IMR-90 (cell line): ENCODE measurements around the gene PPP1R9A. TPM values are rescaled to one million over a fixed set of nuclear protein-coding genes. Genes with fewer than 3 reads are reported as not detected.

ENCODE experiments used
- ATAC-seq: fragments of 200-7000 bp; cut with Tn5 transposase; 2 replicates; pipeline ENCODE4 v1.9.1; 2020; ENCODE audit warnings: low read depth, mild to moderate bottlenecking, moderate library complexity
- BruUV-seq: library from RNA; stranded (reverse); fragments of 400-500 nt; replicated peaks from 2 replicates; lab custom pipeline; 2021; lab: Mats Ljungman, UMichigan
- CTCF ChIA-PET: fragments of 300-600 bp; formaldehyde crosslinking; extraction: SDS; loops from one replicate; lab custom pipeline; 2021; ENCODE audit warnings: antibody characterized with exemption; lab: Yijun Ruan, JAX
- POLR2A ChIA-PET: fragments of 300-600 bp; sonication (Branson Sonifier 250); formaldehyde crosslinking; loops from one replicate; lab custom pipeline; 2022; ENCODE audit warnings: antibody characterized with exemption; ENCODE audit not compliant: unreplicated experiment; lab: Charles Lee
- DNase-seq: peaks from one replicate; pipeline ENCODE4 v3.0.0; 2013
- H2AFZ ChIP-seq: replicated peaks from 2 replicates; pipeline ENCODE3; 2013; ENCODE audit warnings: low read length, mild to moderate bottlenecking; ENCODE audit not compliant: poor library complexity
- H2AK5ac ChIP-seq: 2 replicates; pipeline ENCODE4 v1.6.1; 2013; ENCODE audit warnings: low read depth, low read length, inconsistent platforms
- H2AK9ac ChIP-seq: replicated peaks from 2 replicates; pipeline ENCODE3; 2013; ENCODE audit warnings: mild to moderate bottlenecking, low read depth, low read length, moderate library complexity; ENCODE audit not compliant: poor library complexity
- H2BK120ac ChIP-seq: 2 replicates; pipeline ENCODE4 v1.6.1; 2013; ENCODE audit warnings: low read depth, low read length, inconsistent platforms
- H2BK15ac ChIP-seq: 3 replicates; pipeline ENCODE4 v1.6.1; 2013; ENCODE audit warnings: low read depth, low read length, inconsistent platforms
- H2BK20ac ChIP-seq: 2 replicates; pipeline ENCODE4 v1.6.1; 2013; ENCODE audit warnings: low read depth, mild to moderate bottlenecking, inconsistent platforms, low read length, moderate library complexity
- H2BK5ac ChIP-seq: 2 replicates; pipeline ENCODE4 v1.6.1; 2013; ENCODE audit warnings: mild to moderate bottlenecking, low read depth, low read length, inconsistent platforms; ENCODE audit not compliant: poor library complexity, severe bottlenecking
- H3K14ac ChIP-seq: replicated peaks from 2 replicates; pipeline ENCODE4 v1.6.1; 2013; ENCODE audit warnings: low read depth, low read length, inconsistent platforms
- H3K18ac ChIP-seq: 2 replicates; pipeline ENCODE4 v1.6.1; 2013; ENCODE audit warnings: low read depth, low read length, control low read depth
- H3K23ac ChIP-seq: 2 replicates; pipeline ENCODE4 v1.6.1; 2013; ENCODE audit warnings: low read depth, low read length, inconsistent platforms
- H3K27ac ChIP-seq: 2 replicates; pipeline ENCODE4 v1.5.1; 2013; ENCODE audit warnings: mild to moderate bottlenecking, control low read depth, low read length; ENCODE audit not compliant: insufficient read depth
- H3K27me3 ChIP-seq: 2 replicates; pipeline ENCODE4 v1.6.1; 2013; ENCODE audit warnings: low read length; ENCODE audit not compliant: control insufficient read depth, insufficient read depth
- H3K36me3 ChIP-seq: 2 replicates; pipeline ENCODE4 v1.6.1; 2013; ENCODE audit warnings: low read length, mixed read lengths; ENCODE audit not compliant: control insufficient read depth, insufficient read depth
- H3K4ac ChIP-seq: 2 replicates; pipeline ENCODE4 v1.6.1; 2013; ENCODE audit warnings: low read depth, low read length, inconsistent platforms
- H3K4me1 ChIP-seq: 2 replicates; pipeline ENCODE4 v1.6.1; 2013; ENCODE audit warnings: low read length, mixed read lengths; ENCODE audit not compliant: control insufficient read depth, insufficient read depth
- H3K4me2 ChIP-seq: 2 replicates; pipeline ENCODE4 v1.6.1; 2013; ENCODE audit warnings: low read depth, mild to moderate bottlenecking, control low read depth, low read length, moderate library complexity
- H3K4me3 ChIP-seq: 2 replicates; pipeline ENCODE4 v1.5.1; 2013; ENCODE audit warnings: low read depth, mild to moderate bottlenecking, control low read depth, low read length, moderate library complexity; ENCODE audit not compliant: insufficient read depth
- H3K56ac ChIP-seq: 2 replicates; pipeline ENCODE4 v1.6.1; 2013; ENCODE audit warnings: low read length, inconsistent platforms; ENCODE audit not compliant: insufficient read depth; ENCODE audit errors: extremely low read depth
- H3K79me1 ChIP-seq, 2 experiments: 2 replicates each; pipeline ENCODE4 v1.6.1; 2013; ENCODE audit warnings: low read length in 2 of 2, inconsistent platforms in 1 of 2, low read depth in 1 of 2
- H3K9ac ChIP-seq: 2 replicates; pipeline ENCODE4 v1.6.1; 2013; ENCODE audit warnings: low read depth, low read length, control low read depth
- H3K9me1 ChIP-seq: 2 replicates; pipeline ENCODE4 v1.6.1; 2013; ENCODE audit warnings: low read length, inconsistent platforms; ENCODE audit not compliant: insufficient read depth
- H3K9me3 ChIP-seq: 2 replicates; pipeline ENCODE4 v1.6.1; 2013; ENCODE audit warnings: low read length; ENCODE audit not compliant: control insufficient read depth, insufficient read depth
- H4K20me1 ChIP-seq: 2 replicates; pipeline ENCODE4 v1.6.1; 2013; ENCODE audit warnings: low read length, inconsistent platforms; ENCODE audit not compliant: insufficient read depth
- H4K5ac ChIP-seq: 2 replicates; pipeline ENCODE4 v1.6.1; 2013; ENCODE audit warnings: mild to moderate bottlenecking, low read depth, low read length, control low read depth
- H4K8ac ChIP-seq, 2 experiments: 2 replicates each; pipeline ENCODE4 v1.6.1; 2013; ENCODE audit warnings: low read depth in 2 of 2, low read length in 2 of 2, control low read depth in 1 of 2, inconsistent platforms in 1 of 2
- H4K91ac ChIP-seq: 2 replicates; pipeline ENCODE4 v1.6.1; 2013; ENCODE audit warnings: low read depth, low read length, inconsistent platforms; ENCODE audit not compliant: insufficient read depth
- MAZ ChIP-seq: IDR thresholded peaks from 2 replicates; pipeline ENCODE4 v1.6.1; 2012; ENCODE audit warnings: low read depth, mild to moderate bottlenecking, low read length, improper control_type of control experiment, moderate library complexity, borderline replicate concordance
- WGBS, 2 experiments: methylation state at CpG; one replicate each; pipeline versions ENCODE4 v1.1.5 to v1.1.7; 2013; ENCODE audit warnings: missing lambda C conversion rate in 2 of 2; ENCODE audit not compliant: insufficient read length in 1 of 2; ENCODE audit errors: extremely low coverage in 2 of 2; 5-methylcytosine and 5-hydroxymethylcytosine counted together
- dilution Hi-C: fragments of 300-500 bp; cut with HindIII; formaldehyde crosslinking; loops from one replicate; pipeline ENCODE4 v1.14.3; 2018; ENCODE audit warnings: low sequenced_read_pairs; ENCODE audit not compliant: unreplicated experiment
- in situ Hi-C: fragments of 300-500 bp; cut with MboI; formaldehyde crosslinking; loops from 3 replicates; pipeline ENCODE4 v1.14.3; 2019; ENCODE audit warnings: low sequenced_read_pairs, inconsistent platforms, mixed read lengths
- intact Hi-C: fragments of 100-400 bp; cut with micrococcal nuclease; formaldehyde crosslinking; loops from 2 replicates; pipeline ENCODE4 v1.10.0; 2022
- polyA plus RNA-seq, 3 experiments: library from polyadenylated mRNA; depleted of rRNA; stranded (reverse); fragments of >200 nt; gene quantifications; 2 replicates each; pipeline ENCODE4 v1.2.3, GENCODE V29; 2012; ENCODE audit warnings: low replicate concordance in 1 of 3
- total RNA-seq: library from RNA; depleted of rRNA; stranded (reverse); fragments of >200 nt; gene quantifications from 2 replicates; pipeline ENCODE4 v1.2.3, GENCODE V29; 2012
- TF ChIP-seq, protein P1 (sequence below): fragments of 150-350 bp; IDR thresholded peaks from 2 replicates; pipeline ENCODE4 v1.6.1; 2016; ENCODE audit warnings: low read depth, mild to moderate bottlenecking, low read length, moderate library complexity, borderline replicate concordance

PPP1R9A gene
- total and polyA plus RNA-seq, 2 of the 4 experiments (the other 2 are of a cell fraction): not detected

GRCh38 chr7:95213809-95214492, 306.6 kb downstream of the PPP1R9A start:
- H4K5ac ChIP-seq: no peak overlapping the region
- no TSS peak for BruUV-seq
- no peak for DNase-seq
- H2AFZ ChIP-seq: peak overlapping the region; percentile 52
- H3K79me1 ChIP-seq: no peaks in the 10 kb centered on the region
- no peaks in the 10 kb centered on the region for H4K20me1 ChIP-seq
- no peak overlapping the region for H2AK9ac ChIP-seq
- H3K27ac ChIP-seq: no peak overlapping the region
- H3K23ac ChIP-seq: no peak overlapping the region
- no peak overlapping the region for H3K18ac ChIP-seq
- H2BK120ac ChIP-seq: no peak overlapping the region
- H2BK15ac ChIP-seq: no peak overlapping the region
- H3K27me3 ChIP-seq: no peaks in the 10 kb centered on the region
- ATAC-seq: no peak
- no peak overlapping the region for H4K8ac ChIP-seq
- H4K91ac ChIP-seq: no peak overlapping the region
- H3K4me3 ChIP-seq: no peak overlapping the region
- no peaks in the 10 kb centered on the region for H3K9me3 ChIP-seq
- 20% methylated on average over 1 of the region's 6 CpGs; no CpG with 5 or more reads in 1 of the 2 experiments for WGBS, 2 experiments
- H3K9me1 ChIP-seq: no peaks in the 10 kb centered on the region
- no peak overlapping the region for H3K14ac ChIP-seq
- in situ Hi-C loops (no loop called here), intact Hi-C loops (no loop called here), dilution Hi-C loops (no loop called here)
- ChIA-PET CTCF (interaction anchor here (0.6 kb wide), 1 partner anchor 1155 kb away, joined by 4 read pairs; no protein-coding TSS in a partner anchor), POLR2A (no interaction called here)
- no peak overlapping the region for H2AK5ac ChIP-seq
- no peak overlapping the region for H2BK20ac ChIP-seq
- H3K4ac ChIP-seq: no peak overlapping the region
- H3K4me2 ChIP-seq: no peak overlapping the region
- H3K9ac ChIP-seq: no peak overlapping the region
- H3K36me3 ChIP-seq: no peaks in the 10 kb centered on the region
- no peak overlapping the region for H2BK5ac ChIP-seq
- no peak for TF ChIP-seq MAZ
- TF ChIP-seq, protein P1, sequence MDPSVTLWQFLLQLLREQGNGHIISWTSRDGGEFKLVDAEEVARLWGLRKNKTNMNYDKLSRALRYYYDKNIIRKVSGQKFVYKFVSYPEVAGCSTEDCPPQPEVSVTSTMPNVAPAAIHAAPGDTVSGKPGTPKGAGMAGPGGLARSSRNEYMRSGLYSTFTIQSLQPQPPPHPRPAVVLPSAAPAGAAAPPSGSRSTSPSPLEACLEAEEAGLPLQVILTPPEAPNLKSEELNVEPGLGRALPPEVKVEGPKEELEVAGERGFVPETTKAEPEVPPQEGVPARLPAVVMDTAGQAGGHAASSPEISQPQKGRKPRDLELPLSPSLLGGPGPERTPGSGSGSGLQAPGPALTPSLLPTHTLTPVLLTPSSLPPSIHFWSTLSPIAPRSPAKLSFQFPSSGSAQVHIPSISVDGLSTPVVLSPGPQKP: no peak
- H3K56ac ChIP-seq: no peak overlapping the region
- no peaks in the 10 kb centered on the region for H3K4me1 ChIP-seq
